ENCODE data around the gene DNAJB6.

DNA sequence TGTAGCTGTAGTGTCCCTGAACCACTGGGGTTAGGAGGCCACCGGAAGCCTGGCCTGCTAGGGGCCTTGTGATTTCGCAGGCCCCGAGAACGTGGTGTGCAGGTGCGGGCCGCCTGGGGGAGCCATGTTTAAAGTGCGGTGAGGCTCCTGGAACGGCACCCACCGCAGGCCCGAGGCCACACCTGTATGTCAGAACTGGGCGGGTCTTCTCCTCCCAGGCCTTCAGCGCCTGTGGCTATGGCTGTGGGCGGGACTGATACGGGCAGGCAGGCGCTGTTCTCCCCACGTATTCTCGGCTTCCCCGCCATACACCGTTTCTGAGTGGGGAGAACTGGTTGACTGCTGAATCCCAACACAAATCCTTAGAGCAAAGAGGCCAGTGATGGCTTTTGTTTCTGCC, 74.8 kb downstream of the DNAJB6 start:
- TF ChIP-seq CTCF (IDR thresholded peaks at IDR 0.05; ENCODE audit: insufficient read depth, low read length, poor library complexity, severe bottlenecking): no peak
- TF ChIP-seq EZH2phosphoT487 (conservative IDR thresholded peaks at IDR 0.05; ENCODE audit: low read length): no peak
